Measurements from ENCODE around the gene KCNA3.
"Not testable (repeated sequence)": the region's sequence is repeated elsewhere in the genome, so short reads cannot be mapped to it uniquely, and the experiment has no call there.

The KCNA3 gene

DNA sequence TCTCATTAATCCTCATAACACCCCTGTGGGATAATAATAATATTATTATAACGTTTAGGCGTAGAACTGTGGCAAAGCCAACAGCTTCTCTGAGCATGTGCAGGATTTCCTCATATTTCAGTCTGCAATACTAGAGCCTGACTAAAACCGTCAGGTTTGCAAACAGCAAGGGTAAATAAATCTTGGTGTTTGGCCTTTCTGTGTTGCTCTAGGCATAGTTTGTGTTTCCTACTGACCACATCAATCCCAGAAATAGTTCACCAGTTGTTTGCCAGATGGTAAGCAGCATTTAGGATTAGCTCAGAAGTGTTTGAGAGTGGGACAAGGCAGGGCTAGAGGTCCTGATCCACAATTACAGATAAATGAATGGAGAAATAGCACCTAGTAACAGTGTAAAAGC lies 2.8 kb upstream of the KCNA3 start:
- DNase-seq (ENCODE audit: low spot score) = no peak

DNA sequence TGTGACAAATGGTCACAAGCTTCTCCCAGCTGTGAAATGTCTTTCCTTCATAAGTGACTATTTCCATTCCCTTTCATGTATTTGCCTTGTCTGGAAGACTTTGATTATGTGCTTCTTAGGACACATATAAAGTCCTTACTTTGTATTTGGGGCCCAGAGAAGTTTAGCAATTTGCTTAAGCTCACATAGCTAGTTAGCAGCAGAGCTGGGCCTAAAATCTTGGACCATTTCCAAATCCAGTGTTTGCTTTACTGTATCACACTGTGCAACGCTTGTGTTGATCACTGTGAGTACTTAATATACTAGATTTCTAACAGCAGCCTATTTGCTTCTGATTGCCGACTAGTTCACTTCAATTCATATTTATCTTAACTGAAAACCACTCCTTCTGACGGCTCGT lies 2.2 kb upstream of the KCNA3 start:
- DNase-seq (ENCODE audit: low spot score) = peak; percentile 5

DNA sequence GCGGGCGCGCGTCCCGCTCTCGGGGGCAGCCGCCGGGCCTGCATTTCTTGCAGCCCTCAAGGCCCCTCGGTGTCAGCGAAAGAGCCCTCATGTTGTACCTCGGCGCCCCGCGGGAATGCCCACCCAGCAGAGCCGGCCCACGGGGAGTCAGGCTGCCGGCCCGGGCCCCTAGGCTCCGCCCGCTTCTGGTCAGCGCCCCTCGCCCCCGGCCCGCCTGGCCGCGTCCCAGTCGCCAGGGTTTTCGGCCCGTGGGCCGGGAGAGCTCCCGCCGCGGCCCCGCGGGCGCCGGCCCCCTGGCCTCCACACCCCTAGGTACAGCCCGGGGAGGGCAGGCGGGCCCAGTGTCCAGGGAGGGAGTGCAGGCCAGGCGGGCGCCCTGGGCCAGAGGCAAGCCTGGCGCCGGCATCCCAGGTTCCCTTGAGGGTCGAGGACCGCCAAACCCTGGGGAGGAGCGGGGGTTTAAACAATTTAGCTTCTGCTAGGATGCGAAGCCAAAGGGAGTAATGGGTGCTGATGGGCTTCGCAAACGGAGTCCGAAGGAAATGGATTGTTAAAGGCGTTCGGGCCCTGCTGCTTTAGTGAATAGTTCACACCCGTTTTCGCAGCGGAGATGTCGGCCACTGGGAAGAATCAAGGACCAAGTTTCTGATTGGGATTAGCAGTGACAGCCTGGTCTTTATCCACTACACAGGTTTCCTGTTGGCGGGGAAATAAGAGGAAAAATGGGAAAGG lies 486 bp upstream of the KCNA3 start:
- DNase-seq (ENCODE audit: low spot score) = no peak

DNA sequence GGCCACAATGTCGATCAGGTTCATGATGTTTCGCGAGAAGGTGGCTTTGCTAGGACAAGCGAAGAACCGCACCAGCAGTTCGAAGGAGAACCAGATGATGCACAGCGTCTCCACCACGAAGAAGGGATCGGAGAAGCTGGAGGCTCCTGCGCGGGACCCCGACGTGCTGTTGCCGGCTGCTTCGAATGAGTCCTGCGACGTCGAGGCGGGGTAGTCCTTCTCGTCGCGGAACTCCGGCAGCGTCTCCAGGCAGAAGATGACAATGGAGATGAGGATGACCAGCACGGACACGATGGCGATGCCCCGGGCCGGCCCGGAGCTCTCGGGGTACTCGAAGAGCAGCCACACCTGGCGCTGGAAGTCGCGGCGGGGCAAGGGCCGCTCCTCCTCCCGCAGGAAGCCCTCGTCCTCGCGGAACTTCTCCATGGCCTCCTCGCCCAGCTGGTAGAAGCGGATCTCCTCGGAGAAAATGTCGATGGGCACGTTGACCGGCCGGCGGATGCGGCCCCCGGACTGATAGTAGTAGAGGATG lies 869 bp downstream of the KCNA3 start:
- DNase-seq (ENCODE audit: low spot score) = no peak

DNA sequence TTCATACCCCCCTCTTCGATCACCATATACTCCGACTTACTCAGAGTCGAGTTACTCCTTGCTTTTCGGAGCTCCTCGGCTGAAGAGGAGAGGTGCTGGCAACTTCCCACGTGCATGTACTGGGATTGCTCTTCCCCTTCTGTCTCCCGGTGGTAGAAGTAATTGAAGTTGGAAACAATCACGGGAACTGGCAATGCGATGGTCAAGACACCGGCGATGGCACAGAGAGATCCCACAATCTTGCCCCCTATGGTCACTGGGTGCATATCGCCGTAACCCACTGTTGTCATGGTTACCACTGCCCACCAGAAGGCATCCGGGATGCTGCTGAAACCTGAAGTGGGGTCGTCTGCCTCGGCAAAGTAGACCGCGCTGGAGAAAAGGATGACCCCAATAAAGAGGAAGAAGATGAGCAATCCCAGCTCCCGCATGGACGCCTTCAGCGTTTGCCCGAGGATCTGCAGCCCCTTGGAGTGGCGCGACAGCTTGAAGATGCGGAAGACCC lies 1.5 kb downstream of the KCNA3 start:
- DNase-seq (ENCODE audit: low spot score) = no peak

DNA sequence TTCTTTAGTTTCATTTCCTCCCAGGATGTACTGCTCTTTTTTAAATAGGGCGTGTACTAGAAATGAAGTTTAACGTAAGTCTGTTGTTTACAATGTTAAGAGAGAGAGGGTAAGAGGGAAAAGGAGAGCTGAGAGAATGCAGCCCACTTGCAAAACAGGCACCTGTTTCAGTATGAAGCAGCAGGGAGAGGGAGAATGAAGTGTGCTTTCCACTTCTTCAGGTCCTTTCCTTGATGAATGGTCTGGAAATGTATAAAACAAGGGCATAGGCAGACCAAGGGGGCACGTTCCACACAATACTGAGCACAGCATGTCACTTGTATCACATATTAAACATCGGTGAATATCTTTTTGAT lies 2.0 kb downstream of the KCNA3 start:
- no peak for DNase-seq (ENCODE audit: low spot score)

GRCh38 chr1:110672001-110672752 lies 2.6 kb downstream of the KCNA3 start:
- DNase-seq (ENCODE audit: low spot score) = no peak

DNA sequence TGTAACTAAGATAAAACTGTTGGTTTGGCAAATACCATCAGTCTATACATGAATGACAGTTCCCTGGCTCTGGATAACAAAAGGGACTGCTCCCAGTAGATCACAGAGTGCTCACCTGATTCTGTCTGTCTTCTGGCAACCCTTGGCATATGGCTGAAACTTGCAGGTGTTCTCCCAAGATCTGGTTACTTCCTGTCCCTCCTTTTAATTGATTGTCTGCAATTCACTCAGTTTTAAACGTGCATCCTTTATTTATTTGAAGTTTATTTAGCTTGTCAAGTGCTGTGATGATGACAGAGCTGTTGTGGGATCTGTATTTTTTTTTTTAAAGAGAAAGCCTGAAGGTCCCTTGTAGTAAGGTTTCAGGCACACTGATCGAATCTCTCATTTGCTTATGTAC lies 3.4 kb downstream of the KCNA3 start:
- no peak for DNase-seq (ENCODE audit: low spot score)

DNA sequence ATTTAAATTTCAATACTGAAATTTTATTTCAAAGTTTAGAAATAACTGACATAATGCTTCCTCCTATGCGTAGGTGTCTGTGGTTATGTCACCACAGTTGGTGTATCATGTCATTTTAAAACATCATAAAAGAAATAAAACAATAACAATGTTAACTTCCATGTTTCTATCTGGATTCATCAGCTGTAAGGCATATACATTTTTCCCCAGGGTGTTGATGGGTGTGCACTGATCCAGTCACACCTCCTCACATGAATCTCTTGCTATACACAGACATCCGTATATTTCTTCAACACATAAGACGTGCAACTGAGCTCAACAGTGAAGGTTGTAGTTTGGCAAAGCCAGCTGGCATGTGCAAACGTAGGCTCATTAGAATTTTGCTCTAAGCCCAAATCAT lies 6.2 kb downstream of the KCNA3 start:
- no peak for DNase-seq (ENCODE audit: low spot score)

- no peak for DNase-seq (ENCODE audit: low spot score)
These were observed 7.0 kb downstream of the KCNA3 start for GRCh38 chr1:110667776-110668175.

DNA sequence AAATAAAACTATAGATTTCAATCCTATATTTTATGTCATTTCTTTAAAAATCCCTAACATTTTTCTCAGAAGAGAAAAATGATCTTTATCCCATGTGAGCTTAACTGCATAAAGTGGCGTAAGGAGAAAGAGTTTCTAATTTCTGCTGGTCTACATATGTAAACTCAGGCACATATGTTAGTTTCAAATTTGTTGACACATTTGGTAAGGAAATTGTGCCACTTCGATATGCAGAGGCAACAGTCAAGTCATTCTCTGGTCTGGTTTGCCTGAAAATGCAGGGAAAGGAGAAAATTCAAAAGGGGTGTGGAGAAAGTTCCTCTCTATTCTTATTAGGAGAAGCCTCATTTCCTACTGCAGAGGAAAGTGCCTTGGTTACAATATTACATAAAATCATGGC lies 11.5 kb downstream of the KCNA3 start:
- no peak for DNase-seq (ENCODE audit: low spot score)

DNA sequence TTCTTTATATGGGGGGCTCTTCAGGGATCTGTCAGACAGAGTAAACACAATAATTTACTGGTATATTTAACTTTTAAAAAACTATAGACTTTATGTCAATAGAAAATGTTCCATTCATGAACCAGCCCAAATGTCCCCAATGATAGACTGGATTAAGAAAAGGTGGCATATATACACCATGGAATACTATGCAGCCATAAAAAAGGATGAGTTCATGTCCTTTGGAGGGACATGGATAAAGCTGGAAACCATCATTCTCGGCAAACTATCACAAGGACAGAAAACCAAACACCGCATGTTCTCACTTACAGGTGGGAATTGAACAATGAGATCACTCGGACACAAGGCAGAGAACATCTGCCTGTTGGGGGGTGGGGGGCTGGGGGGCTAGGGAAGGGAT lies 15.2 kb downstream of the KCNA3 start:
- DNase-seq (ENCODE audit: low spot score) = not testable (repeated sequence)

- no peak for DNase-seq (ENCODE audit: low spot score)
These were observed 17.4 kb downstream of the KCNA3 start for GRCh38 chr1:110657351-110657750.

- DNase-seq (ENCODE audit: low spot score) = no peak
These were observed 24.1 kb downstream of the KCNA3 start for GRCh38 chr1:110650609-110651008.

- no peak for DNase-seq (ENCODE audit: low spot score)
These were observed 26.3 kb downstream of the KCNA3 start for GRCh38 chr1:110648417-110648816.

DNA sequence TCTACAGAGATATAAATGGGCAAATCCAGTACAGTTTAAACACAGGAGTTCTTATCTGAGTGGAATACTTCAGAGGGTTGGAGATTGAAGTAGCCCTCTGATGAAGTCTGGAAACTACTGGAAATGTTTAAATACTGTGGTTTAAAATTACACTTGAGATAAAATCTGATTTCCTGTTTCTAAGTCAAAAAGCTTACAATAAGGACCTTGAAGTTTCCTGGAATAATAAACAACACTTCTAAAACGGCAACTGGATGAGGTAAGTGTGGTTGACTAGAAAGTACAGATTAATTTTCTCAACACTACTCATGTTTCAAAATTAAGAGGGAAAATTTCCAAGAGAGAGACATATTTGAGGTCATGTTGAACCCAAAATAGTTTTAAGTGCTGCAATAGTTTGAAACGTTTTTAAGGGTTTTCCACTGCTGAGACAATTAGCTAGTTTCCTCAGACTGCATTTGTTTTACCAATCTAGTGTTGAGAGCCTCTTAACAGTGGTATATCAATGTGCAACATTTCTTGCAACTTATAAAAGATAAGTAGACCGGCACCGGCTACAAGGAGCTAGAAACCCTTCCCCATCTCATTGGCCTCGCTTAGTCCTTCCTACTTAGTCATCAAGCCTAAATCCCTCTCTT lies 27.4 kb downstream of the KCNA3 start:
- DNase-seq (ENCODE audit: low spot score) = no peak

DNA sequence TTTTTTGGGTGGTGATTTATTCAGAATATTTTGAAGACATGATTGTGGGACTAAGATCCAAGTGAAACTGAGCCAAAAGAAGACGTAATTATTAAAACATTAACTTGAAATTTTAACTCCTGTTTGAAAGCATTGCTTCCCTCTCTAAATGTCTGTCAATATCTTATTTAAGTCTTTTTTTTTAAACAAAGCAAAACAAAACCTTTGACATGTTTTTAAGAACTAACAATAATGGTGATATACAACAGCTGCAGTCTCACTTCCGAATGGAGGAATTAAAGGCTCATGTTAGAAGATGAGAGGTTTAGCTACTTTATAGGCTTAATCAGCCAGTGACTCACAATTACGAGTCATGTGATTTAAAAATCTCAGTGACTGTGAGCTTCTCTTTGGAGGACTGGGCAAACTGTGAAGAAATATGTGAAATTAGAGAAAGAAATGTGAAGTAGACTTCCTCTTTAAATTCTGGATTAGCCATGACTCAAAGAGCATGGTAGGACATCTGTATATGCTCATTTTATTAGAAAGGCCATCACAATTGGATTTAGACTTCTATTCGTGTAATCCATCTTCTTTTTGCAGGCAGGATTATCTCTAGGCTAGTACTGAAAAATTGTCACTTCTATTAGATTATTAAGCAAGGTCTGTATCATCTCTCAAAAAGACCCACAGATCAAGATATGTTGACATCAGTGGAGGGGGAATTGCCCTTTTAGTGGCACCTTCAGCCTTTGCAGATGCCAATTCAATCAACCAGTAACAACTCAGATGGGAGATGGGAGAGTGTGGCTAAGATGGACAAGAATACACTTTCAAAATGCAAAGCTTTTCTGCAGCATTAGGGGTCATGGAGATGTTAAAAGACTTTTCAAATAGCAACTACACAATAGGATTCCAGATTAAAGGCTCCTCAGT lies 28.7 kb downstream of the KCNA3 start:
- peak; percentile 2 for DNase-seq (ENCODE audit: low spot score)

DNA sequence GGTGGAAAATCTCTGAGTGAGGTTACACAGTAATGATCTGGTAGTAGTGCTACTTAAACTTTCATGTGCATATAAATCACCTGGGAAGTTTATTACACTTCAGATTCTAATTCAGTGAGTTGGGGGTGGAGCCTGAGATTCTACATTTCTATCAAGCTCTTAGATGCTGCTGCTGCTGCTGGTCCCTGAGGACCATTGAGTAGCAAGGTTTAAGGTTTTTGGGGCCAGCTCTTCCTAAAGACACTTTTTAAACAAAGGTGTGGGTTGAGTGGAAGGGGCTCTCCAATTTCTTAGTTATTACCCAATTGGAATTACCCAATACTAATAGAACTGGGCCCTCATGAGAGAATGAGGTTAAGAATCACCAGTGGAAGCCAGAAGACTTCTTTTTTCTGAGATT lies 29.5 kb downstream of the KCNA3 start:
- DNase-seq (ENCODE audit: low spot score) = no peak

GRCh38 chr1:110643879-110644472 lies 30.8 kb downstream of the KCNA3 start:
- no peak for DNase-seq (ENCODE audit: low spot score)

DNA sequence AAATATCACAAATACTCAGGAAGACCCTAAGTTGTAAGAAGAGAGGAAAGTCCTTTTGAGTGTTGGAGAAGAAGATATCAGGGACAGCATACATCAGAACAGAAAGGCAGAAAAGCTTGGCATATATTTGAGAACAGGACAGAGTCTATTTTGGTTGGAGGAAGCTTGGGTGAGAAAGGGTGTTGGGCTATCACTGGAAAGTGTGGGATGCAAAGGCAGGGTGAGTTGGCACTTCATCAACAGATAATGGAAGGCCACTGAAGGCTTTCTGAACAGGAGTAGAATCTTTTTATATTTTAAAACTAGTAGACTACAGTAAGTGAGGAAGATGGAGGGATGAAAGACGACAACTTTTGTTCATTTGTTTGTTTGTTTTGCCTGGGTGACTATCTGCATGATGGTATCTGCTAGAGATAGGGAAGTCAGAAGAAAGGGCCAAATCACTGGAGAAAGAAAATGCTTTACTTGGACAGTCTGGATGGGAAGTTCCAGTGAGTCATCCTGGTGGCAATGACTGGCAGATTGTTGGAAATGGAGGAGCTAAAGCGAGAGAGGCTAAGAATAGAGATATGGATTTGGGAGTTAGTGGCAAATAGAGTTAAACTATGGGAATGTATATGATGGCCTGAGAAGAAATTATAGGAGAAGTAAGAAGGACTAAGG lies 34.9 kb downstream of the KCNA3 start:
- DNase-seq (ENCODE audit: low spot score) = no peak

GRCh38 chr1:110638556-110638955 lies 36.2 kb downstream of the KCNA3 start:
- DNase-seq (ENCODE audit: low spot score) = no peak

All from LoVo (cell line).